Nephron (organoid): ENCODE data around the gene TMEM116.

Experiments
- H3K27ac Mint-ChIP-seq, 3 experiments: 2 replicates each; pipeline ENCODE4 v1.8.0; 2020; ENCODE audit warnings: mixed read lengths in 3 of 3, mild to moderate bottlenecking in 2 of 3, moderate library complexity in 1 of 3
- H3K27me3 Mint-ChIP-seq: 2 replicates; pipeline ENCODE4 v1.8.0; 2021; ENCODE audit warnings: low read depth, mild to moderate bottlenecking, moderate library complexity, mixed read lengths
- H3K36me3 Mint-ChIP-seq: 2 replicates; pipeline ENCODE4 v1.8.0; 2020; ENCODE audit warnings: low read depth, mixed read lengths
- H3K4me1 Mint-ChIP-seq: 2 replicates; pipeline ENCODE4 v1.8.0; 2020; ENCODE audit warnings: mixed read lengths
- H3K4me3 Mint-ChIP-seq, 3 experiments: 2 replicates each; pipeline ENCODE4 v1.8.0; 2020; ENCODE audit warnings: mild to moderate bottlenecking in 3 of 3, mixed read lengths in 3 of 3, moderate library complexity in 2 of 3
- H3K9me3 Mint-ChIP-seq: 2 replicates; pipeline ENCODE4 v1.8.0; 2020; ENCODE audit warnings: mixed read lengths
- TF ChIP-seq, protein P1 (sequence below), 3 experiments: fragments of 200-600 bp; sonication (generic); IDR thresholded peaks; one replicate each; pipeline ENCODE4 v1.5.0; 2021; ENCODE audit warnings: antibody characterized with exemption in 3 of 3; ENCODE audit not compliant: unreplicated experiment in 3 of 3

TMEM116 gene

DNA sequence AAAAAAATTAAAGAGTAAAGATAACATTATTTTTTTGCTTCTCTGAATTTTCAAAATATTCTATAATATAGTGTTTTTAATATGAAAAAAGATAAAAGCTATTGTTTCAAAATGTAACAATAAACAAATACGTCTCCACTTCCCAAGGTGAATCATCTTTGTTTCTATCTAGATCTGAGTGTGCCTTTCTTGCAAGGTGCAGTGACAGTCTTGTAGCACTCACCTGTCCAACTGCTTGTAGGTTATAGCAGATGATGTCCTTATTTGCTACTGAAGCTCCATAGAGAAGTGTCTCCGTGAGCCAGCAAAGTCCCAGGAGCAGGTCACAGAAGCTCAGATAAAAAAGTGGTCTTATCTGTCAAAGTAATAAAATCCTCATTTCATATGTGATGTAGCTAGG, 21.4 kb downstream of the TMEM116 start:
- no peaks in the 10 kb centered on the region for H3K4me1 Mint-ChIP-seq

DNA sequence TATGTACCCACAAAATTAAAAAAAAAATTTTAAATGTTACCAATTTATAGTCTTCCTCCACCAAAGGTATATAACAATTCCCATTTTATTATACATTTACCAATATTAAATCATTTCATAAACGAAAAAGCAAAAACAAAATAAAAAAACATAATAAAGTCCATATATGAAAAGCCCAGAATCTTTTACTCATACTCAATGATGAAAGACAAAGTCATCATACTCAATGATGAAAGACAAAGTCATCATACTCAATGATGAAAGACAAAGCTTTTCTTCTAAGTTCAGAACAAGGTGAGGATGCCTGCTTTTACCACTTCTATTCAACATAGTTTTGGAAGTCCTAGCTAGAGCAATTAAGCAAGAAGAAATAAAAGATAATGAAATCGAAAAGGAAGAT, 28.1 kb downstream of the TMEM116 start:
- TF ChIP-seq, protein P1, sequence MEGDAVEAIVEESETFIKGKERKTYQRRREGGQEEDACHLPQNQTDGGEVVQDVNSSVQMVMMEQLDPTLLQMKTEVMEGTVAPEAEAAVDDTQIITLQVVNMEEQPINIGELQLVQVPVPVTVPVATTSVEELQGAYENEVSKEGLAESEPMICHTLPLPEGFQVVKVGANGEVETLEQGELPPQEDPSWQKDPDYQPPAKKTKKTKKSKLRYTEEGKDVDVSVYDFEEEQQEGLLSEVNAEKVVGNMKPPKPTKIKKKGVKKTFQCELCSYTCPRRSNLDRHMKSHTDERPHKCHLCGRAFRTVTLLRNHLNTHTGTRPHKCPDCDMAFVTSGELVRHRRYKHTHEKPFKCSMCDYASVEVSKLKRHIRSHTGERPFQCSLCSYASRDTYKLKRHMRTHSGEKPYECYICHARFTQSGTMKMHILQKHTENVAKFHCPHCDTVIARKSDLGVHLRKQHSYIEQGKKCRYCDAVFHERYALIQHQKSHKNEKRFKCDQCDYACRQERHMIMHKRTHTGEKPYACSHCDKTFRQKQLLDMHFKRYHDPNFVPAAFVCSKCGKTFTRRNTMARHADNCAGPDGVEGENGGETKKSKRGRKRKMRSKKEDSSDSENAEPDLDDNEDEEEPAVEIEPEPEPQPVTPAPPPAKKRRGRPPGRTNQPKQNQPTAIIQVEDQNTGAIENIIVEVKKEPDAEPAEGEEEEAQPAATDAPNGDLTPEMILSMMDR (IDR thresholded peaks at IDR 0.05; ENCODE audit: unreplicated experiment in 3 of 3), result no peak
- Mint-ChIP-seq H3K36me3 (peaks cover 9% of the 10 kb centered on the region), H3K9me3 (no peaks in the 10 kb centered on the region), H3K4me3 (no peak overlapping the region), H3K4me1 (no peaks in the 10 kb centered on the region), H3K27ac (no peak overlapping the region), H3K27me3 (no peaks in the 10 kb centered on the region)

More for the DNA sequence above, 21.4 kb downstream of the TMEM116 start:
- H3K4me3 Mint-ChIP-seq, result no peak overlapping the region
- H3K36me3 Mint-ChIP-seq, result peaks cover 22% of the 10 kb centered on the region
- H3K9me3 Mint-ChIP-seq, result no peaks in the 10 kb centered on the region
- TF ChIP-seq, protein P1 (IDR thresholded peaks at IDR 0.05; ENCODE audit: unreplicated experiment in 3 of 3), result no peak
- no peak overlapping the region for H3K27ac Mint-ChIP-seq
- H3K27me3 Mint-ChIP-seq, result no peaks in the 10 kb centered on the region

DNA sequence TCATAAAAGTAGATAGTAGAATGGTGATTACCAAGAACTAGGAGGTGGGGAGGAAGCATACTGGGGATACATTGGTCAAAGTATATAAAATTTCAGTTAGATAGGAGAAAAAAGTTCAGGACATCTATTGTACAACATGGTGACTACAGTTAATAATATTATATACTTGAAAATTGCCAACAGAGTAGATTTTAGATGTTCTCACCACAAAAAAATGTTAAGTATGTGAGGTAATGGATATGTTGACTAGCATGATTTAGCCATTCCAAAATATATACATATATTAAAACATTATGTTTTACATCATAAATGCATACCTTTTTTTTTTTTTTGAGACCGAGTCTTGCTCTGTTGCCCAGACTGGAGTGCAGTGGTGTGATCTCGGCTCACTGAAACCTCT, 31.0 kb downstream of the TMEM116 start:
- H3K4me3 Mint-ChIP-seq, result no peak overlapping the region
- H3K27me3 Mint-ChIP-seq, result no peaks in the 10 kb centered on the region
- TF ChIP-seq, protein P1 (IDR thresholded peaks at IDR 0.05; ENCODE audit: unreplicated experiment in 3 of 3), result no peak
- no peaks in the 10 kb centered on the region for H3K4me1 Mint-ChIP-seq
- H3K36me3 Mint-ChIP-seq, result peaks cover 6% of the 10 kb centered on the region
- H3K27ac Mint-ChIP-seq, result no peak overlapping the region
- no peaks in the 10 kb centered on the region for H3K9me3 Mint-ChIP-seq

DNA sequence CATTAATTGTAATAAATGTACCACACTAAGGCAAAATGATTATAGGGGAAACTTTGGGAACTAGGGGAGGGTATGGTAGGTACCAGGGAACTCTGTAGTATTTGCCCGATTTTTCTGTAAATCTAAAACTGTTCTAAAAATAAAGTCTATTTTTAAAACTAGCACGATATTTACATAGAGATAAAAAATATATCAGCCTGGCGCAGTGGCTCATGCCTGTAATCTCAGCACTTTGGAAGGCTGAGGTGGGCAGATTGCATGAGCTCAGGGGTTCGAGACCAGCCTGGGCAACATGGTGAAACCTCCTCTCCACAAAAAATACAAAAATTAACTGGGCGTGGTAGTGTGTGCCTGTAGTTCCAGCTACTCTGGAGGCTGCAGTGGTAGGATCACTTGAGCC, 32.4 kb downstream of the TMEM116 start:
- Mint-ChIP-seq H3K27me3 (no peaks in the 10 kb centered on the region), H3K36me3 (peaks cover 9% of the 10 kb centered on the region), H3K9me3 (no peaks in the 10 kb centered on the region), H3K4me3 (no peak overlapping the region), H3K4me1 (no peaks in the 10 kb centered on the region), H3K27ac (no peak overlapping the region)
- TF ChIP-seq, protein P1 (IDR thresholded peaks at IDR 0.05; ENCODE audit: unreplicated experiment in 3 of 3), result no peak

DNA sequence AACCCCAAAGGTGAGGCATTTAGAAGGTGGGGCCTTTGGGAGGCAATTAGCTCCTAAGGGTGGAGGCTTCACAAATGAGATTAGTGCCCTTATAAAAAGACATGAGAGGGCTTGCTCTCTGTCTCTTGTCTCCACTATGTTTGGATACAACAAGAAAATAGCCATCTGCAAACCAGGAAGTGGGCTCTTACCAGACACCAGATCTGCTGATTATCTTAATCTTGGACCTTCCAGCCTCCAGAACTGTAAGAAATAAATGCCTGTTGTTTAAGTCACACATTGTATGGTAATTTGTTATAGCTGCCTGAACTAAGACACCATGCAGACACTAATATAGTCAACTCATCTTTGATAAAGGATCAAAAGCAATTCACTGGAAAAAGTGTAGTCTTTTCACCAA, 34.4 kb downstream of the TMEM116 start:
- Mint-ChIP-seq H3K9me3 (no peaks in the 10 kb centered on the region), H3K27me3 (no peaks in the 10 kb centered on the region), H3K36me3 (peaks cover 9% of the 10 kb centered on the region), H3K4me3 (no peak overlapping the region), H3K27ac (no peak overlapping the region), H3K4me1 (no peaks in the 10 kb centered on the region)
- TF ChIP-seq, protein P1 (IDR thresholded peaks at IDR 0.05; ENCODE audit: unreplicated experiment in 3 of 3), result no peak

DNA sequence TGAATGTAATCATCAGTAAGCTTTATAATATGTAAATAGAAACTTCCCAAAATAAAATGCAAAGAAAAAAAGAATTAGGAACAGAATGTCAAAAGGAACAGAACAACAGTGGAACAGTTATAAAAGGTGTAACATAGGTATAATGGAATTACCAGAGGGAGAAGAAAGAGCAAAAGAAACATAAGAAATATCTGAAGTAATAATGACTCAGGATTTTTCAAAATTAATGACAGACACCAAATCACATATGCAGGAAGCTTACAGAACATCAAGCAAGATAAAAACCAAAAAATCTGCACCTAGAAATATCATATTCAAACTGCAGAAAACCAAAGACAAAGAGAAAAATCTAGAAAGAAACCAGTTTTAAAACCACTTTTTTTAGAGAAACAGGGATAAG, 36.1 kb downstream of the TMEM116 start:
- H3K27me3 Mint-ChIP-seq, result no peaks in the 10 kb centered on the region
- H3K4me1 Mint-ChIP-seq, result no peaks in the 10 kb centered on the region
- peaks cover 16% of the 10 kb centered on the region for H3K36me3 Mint-ChIP-seq
- peaks cover 4% of the 10 kb centered on the region for H3K9me3 Mint-ChIP-seq
- no peak overlapping the region for H3K27ac Mint-ChIP-seq
- TF ChIP-seq, protein P1 (IDR thresholded peaks at IDR 0.05; ENCODE audit: unreplicated experiment in 3 of 3), result no peak
- no peak overlapping the region for H3K4me3 Mint-ChIP-seq
